Progenitor cell of endocrine pancreas (in vitro differentiated cells): ENCODE results near the gene PTPRK. TPM values are rescaled to one million over a fixed set of nuclear protein-coding genes. Genes with fewer than 3 reads are reported as not detected.

Source experiments
- DNase-seq: peaks from one replicate; pipeline ENCODE4 v3.0.0; 2021; ENCODE audit warnings: low spot score; ENCODE audit not compliant: unreplicated experiment
- H3K27ac Mint-ChIP-seq: 2 replicates; pipeline ENCODE4 v1.8.0; 2021; ENCODE audit warnings: mild to moderate bottlenecking, moderate library complexity, mixed read lengths
- H3K27me3 Mint-ChIP-seq: 2 replicates; pipeline ENCODE4 v1.8.0; 2021; ENCODE audit warnings: mixed read lengths
- H3K36me3 Mint-ChIP-seq: 2 replicates; pipeline ENCODE4 v1.8.0; 2022; ENCODE audit warnings: mixed read lengths; ENCODE audit not compliant: insufficient read depth
- H3K4me1 Mint-ChIP-seq: 2 replicates; pipeline ENCODE4 v1.8.0; 2021; ENCODE audit warnings: low read depth, mixed read lengths
- H3K4me3 Mint-ChIP-seq: 2 replicates; pipeline ENCODE4 v1.8.0; 2021; ENCODE audit warnings: low read depth, mild to moderate bottlenecking, moderate library complexity, mixed read lengths
- H3K9me3 Mint-ChIP-seq: 2 replicates; pipeline ENCODE4 v1.8.0; 2021; ENCODE audit warnings: low read depth, mixed read lengths
- total RNA-seq: library from RNA; stranded (reverse); gene quantifications from 2 replicates; pipeline ENCODE4 v1.2.1, GENCODE V29; 2021
- TF ChIP-seq, protein P1 (sequence below): fragments of 200-600 bp; sonication (generic); IDR thresholded peaks from one replicate; pipeline ENCODE4 v1.5.0; 2021; ENCODE audit warnings: antibody characterized with exemption, mild to moderate bottlenecking; ENCODE audit not compliant: unreplicated experiment

PTPRK gene
- total RNA-seq, 1 donor from 2014 or later, result 86.2 TPM

DNA sequence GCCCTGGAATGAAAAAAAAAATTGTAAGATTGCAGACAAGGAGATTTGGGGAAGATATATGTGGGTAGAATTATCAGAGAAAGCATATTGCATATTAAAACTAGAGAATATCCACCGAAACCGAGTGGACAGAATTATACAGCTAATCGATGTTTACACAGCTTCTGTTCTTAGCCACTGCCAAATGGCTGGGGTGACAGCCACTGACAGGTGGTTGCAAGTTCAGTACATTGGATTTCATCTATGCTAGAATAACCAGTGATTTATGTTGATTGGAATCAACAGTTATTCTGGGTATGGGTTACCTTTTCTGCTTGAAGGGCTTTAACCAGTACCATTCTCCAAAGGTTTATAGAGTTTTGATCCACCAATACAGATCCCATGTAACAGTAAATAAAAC, 571.1 kb downstream of the PTPRK start:
- H3K27ac Mint-ChIP-seq, result no peak overlapping the region
- TF ChIP-seq, protein P1, sequence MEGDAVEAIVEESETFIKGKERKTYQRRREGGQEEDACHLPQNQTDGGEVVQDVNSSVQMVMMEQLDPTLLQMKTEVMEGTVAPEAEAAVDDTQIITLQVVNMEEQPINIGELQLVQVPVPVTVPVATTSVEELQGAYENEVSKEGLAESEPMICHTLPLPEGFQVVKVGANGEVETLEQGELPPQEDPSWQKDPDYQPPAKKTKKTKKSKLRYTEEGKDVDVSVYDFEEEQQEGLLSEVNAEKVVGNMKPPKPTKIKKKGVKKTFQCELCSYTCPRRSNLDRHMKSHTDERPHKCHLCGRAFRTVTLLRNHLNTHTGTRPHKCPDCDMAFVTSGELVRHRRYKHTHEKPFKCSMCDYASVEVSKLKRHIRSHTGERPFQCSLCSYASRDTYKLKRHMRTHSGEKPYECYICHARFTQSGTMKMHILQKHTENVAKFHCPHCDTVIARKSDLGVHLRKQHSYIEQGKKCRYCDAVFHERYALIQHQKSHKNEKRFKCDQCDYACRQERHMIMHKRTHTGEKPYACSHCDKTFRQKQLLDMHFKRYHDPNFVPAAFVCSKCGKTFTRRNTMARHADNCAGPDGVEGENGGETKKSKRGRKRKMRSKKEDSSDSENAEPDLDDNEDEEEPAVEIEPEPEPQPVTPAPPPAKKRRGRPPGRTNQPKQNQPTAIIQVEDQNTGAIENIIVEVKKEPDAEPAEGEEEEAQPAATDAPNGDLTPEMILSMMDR, result no peak
- no peaks in the 10 kb centered on the region for H3K27me3 Mint-ChIP-seq
- H3K36me3 Mint-ChIP-seq, result no peaks in the 10 kb centered on the region
- H3K9me3 Mint-ChIP-seq, result no peaks in the 10 kb centered on the region
- no peak overlapping the region for H3K4me3 Mint-ChIP-seq
- H3K4me1 Mint-ChIP-seq, result no peaks in the 10 kb centered on the region
- no peak for DNase-seq

DNA sequence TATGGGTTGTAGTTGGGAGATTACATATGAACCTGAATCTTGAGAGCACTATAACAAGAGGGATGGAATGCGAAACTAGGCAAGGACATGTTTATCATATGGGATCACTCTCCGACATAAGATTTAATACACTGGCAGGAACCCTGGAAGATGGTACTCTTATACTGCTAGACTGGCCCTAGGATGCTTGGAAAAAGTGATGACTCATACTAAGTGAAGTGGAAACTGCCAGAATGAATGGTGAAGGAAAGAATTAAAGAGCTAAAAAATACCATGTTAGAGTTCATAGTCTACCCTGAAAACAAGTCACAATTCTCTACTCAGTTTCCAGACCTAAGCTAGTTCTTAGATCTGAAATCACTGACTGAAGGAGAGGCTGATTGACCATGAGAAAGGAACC, 574.0 kb downstream of the PTPRK start:
- Mint-ChIP-seq H3K36me3 (no peaks in the 10 kb centered on the region), H3K4me3 (no peak overlapping the region), H3K27me3 (no peaks in the 10 kb centered on the region), H3K27ac (no peak overlapping the region), H3K9me3 (no peaks in the 10 kb centered on the region), H3K4me1 (no peaks in the 10 kb centered on the region)
- no peak for DNase-seq
- TF ChIP-seq, protein P1, result no peak

DNA sequence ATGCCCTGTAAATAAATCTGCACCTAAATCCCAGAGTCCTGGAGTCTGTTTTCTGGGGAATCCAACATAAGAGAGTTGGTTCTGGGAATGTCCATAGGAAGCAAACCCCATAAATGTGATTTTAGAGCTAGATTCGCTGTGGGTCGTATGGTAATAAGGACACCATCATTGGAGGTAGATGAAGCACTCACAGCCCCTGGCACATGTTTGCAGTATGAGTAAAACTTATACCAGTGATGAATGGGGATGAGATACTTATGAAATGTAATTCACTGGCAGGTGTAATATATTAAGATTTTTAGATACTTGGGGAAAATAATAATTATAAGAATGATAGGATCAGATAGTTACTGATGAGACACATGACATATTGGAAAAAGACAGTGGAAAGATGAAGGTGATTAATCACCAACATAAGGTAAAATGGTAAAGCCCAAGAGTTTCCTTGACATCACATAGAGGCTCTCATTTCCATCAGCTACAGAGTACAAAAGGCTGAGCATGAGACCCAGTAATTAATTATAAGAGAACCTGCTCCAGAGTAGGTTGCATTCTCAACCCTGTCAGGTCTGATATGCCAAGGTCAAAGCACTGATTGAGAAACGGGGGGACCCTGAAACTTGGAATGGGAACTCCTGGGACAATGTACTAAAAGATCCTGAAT, 574.8 kb downstream of the PTPRK start:
- H3K27ac Mint-ChIP-seq, result no peak overlapping the region
- no peak overlapping the region for H3K4me3 Mint-ChIP-seq
- TF ChIP-seq, protein P1, result no peak
- DNase-seq, result no peak
- H3K4me1 Mint-ChIP-seq, result no peaks in the 10 kb centered on the region
- H3K36me3 Mint-ChIP-seq, result no peaks in the 10 kb centered on the region
- H3K27me3 Mint-ChIP-seq, result no peaks in the 10 kb centered on the region
- no peaks in the 10 kb centered on the region for H3K9me3 Mint-ChIP-seq

DNA sequence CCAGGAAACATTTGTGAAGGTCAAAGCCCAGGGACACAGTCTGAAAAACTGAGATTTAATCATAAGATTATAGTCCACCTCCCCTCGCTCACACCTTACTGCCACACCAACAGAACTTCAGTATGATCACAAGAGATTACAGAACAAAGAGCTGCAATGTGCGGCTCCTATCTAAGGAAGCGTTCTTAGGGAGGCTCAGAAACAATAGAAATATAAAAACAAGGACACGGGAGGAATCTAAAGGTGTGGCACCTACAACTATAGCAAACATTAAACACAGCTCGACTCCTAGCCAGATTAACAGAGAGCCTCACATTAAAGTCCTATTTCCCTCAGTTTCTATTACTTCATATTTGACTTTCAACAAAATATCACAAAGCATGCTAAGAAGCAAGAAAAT, 579.2 kb downstream of the PTPRK start:
- no peaks in the 10 kb centered on the region for H3K36me3 Mint-ChIP-seq

DNA sequence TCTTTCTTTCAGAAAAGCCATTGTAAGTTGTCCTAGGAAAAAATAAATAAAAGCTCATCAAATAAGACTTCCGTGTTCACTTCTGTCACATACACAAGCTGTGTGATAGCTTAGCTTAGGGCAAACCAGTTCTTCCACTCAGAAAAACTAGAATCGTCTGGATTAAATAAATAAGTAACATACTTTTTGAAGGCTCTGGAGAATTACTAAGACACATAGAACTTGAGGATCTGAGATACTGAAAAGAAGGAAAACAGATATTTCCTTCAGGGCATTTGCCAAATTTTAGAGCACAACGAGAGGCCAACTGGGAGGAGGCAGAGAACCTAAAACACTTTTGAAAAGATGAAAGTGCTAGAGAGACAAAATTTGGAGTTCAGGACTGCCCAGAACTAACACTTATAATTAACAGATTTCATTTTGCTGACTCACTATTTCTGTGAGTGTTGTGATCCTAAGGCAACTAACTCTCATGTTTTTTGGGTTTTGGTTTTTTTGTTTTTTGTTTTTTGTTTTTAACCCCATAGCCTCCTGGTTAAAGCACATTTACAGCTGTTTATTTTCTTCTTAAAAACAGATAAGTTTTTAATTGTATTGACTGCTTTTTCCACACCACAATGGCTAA, 580.8 kb downstream of the PTPRK start:
- Mint-ChIP-seq H3K4me3 (no peak overlapping the region), H3K4me1 (peaks cover 3% of the 10 kb centered on the region), H3K36me3 (no peaks in the 10 kb centered on the region), H3K27ac (peak overlapping the region; percentile 79), H3K9me3 (no peaks in the 10 kb centered on the region), H3K27me3 (no peaks in the 10 kb centered on the region)
- no peak for DNase-seq
- TF ChIP-seq, protein P1, result no peak

More for the DNA sequence above, 579.2 kb downstream of the PTPRK start:
- Mint-ChIP-seq H3K27ac (no peak overlapping the region), H3K27me3 (no peaks in the 10 kb centered on the region), H3K4me3 (no peak overlapping the region), H3K9me3 (no peaks in the 10 kb centered on the region), H3K4me1 (peaks cover 3% of the 10 kb centered on the region)
- DNase-seq, result no peak
- TF ChIP-seq, protein P1, result no peak
